Measurements from ENCODE around the gene DENND2A.

DNA sequence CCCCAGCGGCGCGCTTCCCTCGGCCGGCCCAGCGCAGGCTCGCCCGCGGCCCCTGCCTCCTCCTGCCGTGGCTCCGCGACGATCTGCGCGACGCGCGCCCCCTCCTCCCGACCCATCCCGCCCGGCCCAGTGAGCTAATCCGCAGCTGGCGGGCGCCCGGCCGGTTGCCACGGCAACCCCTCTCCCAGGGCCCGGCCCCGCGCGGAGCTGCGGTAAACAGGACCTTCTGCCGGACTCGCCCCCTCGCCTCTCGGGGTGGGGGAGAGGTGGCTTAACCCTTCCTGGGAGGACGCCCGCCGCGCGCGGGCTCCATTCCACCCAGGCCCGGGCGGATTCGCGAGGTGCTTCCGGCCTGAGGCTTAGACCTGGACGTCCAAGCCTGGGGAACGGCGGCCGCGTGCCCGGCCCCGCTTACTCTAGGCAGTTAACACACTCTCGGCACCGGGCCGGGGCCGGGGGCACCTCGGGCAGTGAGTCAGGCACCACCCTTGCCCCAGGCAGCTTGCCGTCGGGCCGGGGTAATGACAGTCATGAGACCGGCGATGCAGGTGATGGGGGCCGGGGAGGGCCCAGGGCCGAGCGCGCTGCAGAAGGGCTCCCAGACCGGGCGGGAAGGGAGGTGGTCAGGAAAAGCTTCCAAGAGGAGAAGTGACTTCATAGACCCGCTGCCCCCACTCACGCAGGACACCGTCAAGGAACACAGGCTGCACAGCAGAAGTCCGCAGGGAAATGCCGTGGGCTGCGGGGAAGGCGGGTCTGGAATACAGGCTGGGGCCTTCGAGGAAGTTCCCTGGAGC lies at the start of gene DENND2A:
- TF ChIP-seq, protein P1, sequence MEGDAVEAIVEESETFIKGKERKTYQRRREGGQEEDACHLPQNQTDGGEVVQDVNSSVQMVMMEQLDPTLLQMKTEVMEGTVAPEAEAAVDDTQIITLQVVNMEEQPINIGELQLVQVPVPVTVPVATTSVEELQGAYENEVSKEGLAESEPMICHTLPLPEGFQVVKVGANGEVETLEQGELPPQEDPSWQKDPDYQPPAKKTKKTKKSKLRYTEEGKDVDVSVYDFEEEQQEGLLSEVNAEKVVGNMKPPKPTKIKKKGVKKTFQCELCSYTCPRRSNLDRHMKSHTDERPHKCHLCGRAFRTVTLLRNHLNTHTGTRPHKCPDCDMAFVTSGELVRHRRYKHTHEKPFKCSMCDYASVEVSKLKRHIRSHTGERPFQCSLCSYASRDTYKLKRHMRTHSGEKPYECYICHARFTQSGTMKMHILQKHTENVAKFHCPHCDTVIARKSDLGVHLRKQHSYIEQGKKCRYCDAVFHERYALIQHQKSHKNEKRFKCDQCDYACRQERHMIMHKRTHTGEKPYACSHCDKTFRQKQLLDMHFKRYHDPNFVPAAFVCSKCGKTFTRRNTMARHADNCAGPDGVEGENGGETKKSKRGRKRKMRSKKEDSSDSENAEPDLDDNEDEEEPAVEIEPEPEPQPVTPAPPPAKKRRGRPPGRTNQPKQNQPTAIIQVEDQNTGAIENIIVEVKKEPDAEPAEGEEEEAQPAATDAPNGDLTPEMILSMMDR (IDR thresholded peaks at IDR 0.05; ENCODE audit: insufficient read depth, low read length): no peak
- no peak for TF ChIP-seq GABPA (IDR thresholded peaks at IDR 0.05; ENCODE audit: low read depth)

Data from HL-60 (cell line).